Inflammatory macrophage treated with lipopolysaccharide for 1 hour (primary cell): ENCODE data around the gene CLN6.
"Not testable (repeated sequence)": the region's sequence is repeated elsewhere in the genome, so short reads cannot be mapped to it uniquely, and the experiment has no call there.

Experiments used
- DNase-seq, 2 donors: peaks; one replicate each; pipeline ENCODE4 v3.0.0-alpha.2; 2020 to 2022

CLN6 gene

DNA sequence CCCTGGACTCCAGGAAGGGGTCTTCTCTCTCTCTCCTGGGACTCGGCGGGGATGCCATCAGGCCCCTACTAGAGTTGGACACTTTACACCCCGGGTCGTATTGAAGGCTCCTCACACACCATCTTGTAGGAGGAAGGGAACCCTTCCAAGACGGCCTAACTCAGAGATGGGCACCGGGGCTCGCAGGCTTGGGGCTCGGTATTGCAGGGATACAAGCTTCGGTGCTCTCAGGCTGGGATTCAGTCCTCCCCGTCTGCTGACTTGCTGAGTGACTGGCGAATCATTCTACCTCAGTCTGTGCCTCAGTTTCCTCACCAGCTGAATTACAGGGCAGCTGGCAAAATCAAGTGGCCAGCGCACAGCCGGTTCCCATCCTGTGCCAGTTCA lies 24.0 kb downstream of the CLN6 start:
- no peak for DNase-seq

DNA sequence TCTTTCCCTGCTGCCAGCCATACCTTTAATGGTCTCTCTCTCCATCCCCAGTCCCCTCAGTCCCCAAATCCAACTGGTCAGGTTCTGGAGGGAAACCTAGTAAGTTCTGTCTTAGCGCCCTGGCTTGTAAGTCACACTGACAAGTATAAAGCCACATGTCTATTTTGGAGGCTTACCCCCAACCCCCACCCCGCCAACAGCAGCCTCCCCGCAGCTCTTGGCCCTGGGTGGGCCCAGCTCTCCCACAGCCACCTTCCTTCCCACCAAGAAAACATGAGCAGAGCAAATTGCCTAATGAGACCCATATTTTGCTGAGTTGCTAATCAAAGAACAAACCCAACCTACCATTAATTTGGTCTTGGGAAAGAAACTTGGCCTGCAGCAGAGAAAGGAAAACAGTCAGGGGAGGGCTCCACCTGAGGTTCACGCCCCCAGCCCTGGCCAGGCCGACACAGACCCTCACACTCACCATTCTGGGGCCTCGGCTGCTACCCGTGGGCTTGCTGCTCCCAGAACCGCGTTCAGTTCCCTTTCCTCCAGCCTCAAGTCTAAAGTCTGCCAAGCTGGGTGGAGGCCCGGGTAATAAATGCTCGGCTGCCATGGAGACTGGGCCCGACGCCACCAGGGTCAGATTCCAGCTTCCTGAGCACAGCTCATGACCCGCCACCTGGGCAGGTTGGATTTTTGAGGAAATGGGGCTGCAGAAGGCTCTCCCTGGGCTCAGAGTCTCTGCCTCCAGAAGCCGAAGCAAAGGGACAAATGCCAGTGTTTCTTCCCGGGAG lies 24.6 kb downstream of the CLN6 start, which contains the start of gene CALML4:
CALML4 (minus strand) TSS at position 557 of the 782 bp plus-strand sequence; CDS start at position 472, 85 bp downstream.
- peak; percentile 27 to 42 for DNase-seq

DNA sequence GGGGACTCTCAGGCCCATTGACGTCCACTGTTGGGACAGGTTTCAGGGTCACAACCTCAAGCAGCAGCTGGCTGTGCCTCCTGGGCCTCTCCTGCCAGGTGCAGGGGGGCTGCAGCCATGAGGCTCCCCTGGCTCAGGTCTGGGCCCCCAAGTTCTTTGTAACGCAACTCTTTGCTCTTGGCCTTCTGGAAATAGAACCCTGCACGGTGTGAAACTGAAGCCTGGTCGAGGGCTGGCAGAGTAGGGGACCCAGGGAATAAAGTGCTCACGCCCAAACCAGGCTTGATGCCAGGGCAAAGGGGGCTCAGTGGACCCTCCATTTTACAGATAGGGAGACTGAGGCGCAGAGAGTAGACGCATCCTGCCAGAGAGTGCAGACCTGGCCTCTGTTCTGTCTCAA lies 25.2 kb downstream of the CLN6 start:
- DNase-seq: no peak

DNA sequence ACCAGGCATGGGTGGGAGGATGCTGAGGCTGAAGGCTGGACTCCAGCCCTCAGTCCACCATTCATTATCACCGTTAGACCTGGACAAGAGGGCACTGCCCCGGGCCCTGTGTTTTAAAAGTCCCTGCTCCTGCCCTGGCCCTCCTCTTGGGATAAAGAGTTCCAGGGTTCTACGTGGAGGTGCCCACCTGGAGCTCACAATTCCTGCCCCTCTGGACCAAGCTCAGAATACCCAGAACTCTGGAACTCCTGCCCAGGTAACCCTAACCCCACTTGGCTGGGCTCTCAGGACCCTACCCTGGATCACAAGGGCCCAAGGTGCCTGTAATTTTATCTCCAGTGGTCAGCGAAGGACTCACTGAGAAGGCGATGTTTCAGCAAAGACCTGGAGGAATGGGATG lies 25.6 kb downstream of the CLN6 start:
- DNase-seq: no peak

DNA sequence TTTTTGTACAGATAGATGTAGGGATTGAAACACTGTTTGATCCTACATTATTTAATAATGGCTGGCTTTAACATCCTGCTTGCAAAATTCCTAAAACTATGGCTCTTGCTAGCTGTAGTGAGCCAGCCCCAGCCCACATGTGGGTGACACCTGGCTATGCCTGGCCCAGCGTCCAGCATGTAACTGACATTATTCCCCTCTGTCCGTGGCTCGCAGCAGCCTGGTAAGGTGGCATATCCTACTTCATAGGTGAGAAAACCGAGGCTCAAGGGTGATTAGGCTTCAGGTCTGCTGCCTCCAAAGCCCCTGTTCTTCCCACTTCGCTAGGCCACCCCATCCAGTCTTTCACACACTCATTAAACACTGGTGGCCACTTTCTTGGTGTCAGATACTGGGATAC lies 26.0 kb downstream of the CLN6 start:
- no peak for DNase-seq

DNA sequence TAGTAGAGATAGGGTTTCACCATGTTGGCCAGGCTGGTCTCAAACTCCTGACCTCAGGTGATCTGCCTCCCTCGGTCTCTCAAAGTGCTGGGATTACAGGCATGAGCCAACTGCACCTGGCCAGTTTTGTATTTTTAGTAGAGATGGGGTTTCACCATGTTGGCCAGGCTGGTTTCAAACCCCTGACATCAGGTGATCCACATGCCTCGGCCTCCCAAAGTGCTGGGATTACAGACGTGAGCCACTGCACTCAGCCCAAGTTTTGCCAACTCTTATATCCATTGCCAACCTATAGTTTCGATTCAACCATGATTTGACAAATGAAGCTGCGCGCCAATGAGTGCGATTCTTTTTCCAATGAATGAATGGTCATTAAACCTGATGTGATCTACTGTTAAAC lies 26.5 kb downstream of the CLN6 start:
- DNase-seq: not testable (repeated sequence)

DNA sequence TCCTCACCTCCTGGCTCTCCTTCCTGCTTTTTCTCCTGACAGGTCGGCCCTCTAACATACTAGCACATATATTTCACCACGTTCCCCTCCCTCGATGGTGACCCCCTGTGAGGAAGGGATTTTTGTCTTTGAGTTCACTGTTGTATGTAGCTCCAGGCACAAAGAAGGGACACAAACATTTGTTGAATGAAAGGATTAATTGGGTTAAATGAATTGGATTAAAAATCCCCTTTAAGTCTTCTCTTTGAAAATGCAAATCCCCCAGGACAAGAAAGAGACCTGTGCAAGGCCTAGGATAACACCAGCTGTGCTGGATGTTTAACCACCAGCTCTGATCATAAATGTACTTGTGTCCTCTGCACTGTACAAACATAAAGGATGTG lies 27.7 kb downstream of the CLN6 start:
- DNase-seq: no peak

DNA sequence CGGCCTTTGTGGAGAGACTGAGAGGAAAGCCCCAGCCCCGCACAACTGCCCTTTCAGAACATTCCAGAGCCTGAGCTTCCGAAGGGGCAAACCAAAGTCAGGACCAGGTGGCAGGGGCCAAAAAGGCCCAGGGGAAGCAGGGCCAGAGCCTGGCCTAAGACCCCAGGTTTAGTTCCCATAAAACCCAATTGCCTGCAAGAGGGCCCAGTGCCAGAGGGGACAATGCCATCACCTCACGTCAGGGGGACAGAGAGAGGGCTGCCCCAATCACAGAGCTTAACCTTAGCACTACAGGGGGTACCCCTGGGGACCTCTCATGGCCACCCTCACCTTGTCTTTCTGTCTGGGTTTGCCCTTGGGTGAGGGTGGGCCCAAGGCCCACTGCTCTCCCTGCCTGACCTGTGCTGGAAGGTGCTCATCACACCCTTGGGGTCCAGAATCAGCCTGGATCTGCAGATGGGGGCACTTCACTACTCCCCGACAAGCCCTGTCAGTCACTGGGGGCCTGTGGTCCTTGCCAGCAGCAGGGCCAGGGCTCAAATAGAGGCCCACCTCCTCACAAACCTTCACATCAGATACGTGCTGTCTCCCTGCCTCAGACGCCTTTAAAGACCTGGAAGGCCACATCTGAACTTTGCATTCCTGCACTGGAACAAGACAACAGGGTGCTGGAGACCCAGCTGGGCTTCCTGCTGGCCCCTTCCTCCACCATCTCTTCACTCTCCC lies 28.2 kb downstream of the CLN6 start:
- no peak for DNase-seq

DNA sequence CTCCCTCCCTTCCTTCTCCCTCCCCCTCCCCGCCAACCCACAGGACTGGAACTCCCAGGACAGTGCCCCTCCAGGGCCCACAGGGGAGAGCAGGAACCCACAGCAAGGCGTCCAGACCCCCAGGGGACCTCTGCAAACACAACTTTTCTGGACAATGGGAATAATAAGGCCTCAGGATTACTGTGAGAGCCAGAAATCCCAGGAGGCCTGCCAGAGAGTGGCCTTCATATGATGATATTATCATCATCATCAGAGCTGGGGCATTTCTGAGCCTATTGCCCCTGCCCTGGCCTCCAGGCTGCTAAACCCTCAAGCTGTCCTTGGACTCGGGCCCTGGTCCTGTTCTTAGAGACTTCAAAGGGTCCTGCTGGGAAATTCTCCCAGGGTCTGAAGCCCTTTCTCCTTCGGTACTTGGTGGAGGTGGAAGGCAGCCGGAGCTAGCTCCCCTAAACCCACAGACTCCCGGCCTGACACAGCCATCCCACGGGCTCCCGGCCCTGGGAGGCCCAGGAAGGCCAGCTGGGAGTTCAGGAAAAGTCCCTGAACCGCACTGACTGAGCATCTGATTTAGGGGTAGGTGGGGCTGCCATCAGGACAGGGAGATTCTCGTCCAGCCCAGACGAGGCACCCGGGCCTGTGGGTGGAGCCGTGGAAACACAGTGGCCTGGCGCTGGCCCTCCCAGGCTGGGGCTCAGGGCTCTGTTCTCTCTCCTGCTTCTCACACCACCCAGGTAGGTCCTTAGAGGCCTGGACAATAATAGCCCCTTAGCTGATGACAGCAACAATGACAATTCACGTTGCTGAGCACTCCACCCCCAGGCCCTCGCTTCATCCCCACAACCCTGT lies 29.3 kb downstream of the CLN6 start:
- DNase-seq: no peak

DNA sequence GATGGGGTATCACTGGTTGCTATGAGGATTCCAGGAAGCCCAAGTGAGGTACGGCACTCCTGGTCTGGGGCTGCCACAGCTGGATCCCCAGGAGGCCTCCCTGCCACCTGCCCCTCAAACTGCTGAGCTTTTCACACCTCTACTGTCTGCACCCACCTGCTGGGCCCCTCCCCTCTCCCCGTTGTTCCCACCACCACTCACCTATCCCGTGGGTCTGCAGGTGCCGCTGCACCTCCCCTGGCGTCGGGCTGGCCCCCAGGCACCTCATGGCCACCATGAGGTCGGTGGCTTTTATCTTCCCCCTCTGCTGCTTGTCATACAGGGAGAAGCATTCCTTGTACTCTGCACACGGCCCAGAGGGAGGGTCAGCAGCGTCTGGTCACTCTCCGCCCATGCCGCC lies 30.2 kb downstream of the CLN6 start:
- DNase-seq: no peak

DNA sequence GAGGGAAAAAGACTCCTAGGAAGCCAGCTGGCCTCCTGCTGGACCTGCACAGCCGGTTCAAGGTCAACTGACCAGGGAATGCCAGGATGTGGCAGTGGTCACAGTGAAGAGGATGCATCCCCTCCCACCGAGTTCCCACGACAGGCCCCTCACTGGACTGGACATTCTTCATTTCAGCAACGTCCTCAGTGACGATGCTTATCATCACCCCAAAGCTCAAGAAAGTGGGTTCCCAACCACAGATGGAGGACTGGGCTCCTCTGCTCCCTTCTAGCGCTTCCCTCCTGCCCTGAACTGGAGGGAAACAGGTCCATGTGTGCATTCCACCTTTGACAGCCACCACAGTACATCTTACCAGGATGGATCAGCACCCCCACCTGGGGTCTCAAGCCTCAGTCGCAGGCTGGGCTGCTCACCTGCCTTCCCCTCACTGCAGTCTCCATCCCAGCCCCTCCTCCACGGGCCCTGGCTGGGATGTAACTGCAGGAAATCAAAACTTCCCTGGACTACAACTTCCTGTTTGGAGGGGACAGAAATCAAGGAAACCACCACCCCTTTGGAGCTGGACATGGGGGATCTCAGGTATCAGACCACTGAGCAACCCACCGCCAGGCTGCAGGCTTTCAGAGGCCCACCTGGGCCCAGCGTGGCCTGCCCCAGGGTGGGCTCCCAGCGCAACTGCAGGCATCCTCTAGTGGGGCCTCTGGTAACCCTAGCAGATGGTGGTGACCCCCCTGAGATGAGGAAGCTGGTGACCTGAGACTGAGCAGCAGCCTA lies 31.7 kb downstream of the CLN6 start:
- DNase-seq: no peak

DNA sequence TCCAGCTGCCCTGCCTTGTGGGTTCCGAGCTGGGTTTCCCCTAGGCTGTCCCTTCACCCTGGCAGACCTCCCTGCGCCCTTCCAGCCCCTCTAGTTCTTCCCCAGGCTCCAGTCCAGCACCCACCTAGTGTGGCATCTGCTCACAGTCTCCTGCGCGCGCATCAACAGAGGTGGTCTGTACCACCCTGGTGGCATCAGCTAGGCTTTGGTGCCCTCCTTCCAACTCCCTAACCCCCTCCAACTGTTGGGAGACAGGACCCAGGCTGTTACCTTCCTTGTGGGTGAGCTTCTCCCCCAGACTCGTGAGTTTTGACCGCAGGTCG lies 32.4 kb downstream of the CLN6 start:
- DNase-seq: no peak

DNA sequence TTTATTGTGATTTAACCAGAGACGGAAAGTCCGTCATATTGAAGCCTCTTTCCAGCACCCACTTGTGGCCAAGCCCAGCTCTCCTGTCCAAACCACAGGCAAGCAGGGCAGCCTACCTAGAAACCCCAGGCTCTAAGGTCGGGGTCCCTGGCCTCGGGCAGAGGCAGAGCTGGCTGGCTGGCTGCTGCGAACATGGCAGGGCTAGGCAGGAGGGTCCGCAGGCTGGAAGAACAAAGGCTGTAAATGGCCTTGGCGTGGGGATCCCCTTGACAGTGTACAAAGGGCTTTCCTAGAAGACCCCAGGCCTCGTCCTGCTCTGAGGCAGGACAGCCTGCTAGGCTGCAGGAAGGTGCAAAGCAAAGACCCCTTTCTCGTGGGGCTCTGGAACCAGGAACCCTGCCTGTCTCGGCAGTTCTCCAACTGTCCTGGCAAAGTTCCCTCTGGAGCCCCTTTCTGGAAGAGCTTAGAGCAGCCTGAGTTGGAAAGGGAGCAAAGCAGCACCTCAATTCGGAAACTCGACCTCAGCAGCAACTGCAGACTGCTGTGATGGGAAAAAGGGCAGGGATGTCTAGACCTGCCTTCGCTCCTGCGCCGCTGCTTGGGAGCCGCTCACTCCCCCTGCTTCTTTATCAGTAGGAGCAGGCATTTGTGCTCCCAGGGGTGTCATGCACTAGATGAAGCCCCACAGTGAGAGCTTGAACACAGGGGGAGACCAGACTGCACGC lies 32.9 kb downstream of the CLN6 start:
- DNase-seq: no peak

DNA sequence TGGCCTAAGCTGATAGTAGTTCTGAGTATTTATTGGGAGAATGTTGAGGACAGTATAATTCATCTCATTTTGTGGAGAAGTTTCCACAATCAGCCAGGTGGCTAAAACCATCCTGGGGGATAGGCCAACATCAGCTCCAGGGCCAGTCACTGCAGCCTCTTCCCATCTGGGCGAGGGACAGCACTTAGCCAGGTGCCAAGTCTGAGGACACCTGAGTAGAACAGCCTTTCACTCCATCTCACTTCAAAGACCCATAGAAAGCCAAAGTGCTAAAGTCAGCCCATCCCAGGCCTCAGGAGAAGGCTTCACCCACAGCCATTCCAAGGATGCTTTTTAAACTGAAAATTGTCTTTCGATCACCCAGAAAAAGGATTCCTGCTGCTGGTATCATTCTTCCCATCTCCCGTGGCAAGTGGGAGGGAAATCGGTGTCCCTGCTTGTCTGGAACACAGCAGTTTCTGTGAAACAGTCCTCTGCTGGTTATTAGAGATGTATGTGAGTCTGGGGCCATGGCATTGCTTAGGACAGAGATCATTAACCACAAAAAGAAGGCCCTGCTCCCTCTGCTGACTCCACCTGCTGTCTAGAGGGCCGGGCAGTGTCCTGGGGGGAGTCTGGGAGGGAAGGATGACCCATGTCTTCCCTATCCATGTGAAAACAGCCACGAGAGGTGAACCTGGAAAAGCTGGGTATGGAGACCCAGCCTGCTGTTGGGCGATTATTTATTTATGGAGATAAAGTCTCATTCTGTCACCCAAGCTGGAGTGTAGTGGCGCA lies 34.0 kb downstream of the CLN6 start:
- no peak for DNase-seq

DNA sequence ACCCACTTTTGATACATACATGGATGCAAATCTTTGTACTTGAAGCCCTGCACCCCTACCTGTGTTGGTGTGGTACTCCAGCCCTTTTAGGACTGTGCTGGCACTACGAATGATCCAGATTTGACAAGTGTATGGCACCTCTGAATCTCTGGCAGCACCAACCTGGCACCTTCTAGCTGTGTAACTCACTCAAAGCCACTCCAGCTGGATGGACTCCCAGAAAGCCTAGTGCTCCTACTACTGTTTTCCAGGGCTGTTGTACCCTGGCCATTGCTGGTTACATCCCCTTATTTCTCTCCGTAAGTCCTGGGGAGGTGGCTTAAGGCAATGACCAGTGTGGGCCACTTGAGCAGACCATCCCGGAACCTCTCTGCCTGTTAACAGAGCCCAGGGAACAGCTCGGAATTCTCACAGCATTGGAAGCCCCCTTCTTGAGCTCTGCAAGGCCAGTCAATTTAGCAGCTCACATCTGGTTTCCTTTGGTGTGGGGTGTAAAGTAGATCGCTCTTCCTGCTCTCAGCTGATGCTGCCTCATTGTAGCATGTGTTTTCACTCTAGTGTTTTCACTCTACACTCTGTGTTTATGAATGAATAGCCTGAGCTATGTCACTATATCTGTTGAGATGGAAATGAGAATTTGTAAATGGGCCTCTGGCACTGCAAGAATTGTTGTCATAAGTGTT lies 36.6 kb downstream of the CLN6 start:
- DNase-seq: no peak

DNA sequence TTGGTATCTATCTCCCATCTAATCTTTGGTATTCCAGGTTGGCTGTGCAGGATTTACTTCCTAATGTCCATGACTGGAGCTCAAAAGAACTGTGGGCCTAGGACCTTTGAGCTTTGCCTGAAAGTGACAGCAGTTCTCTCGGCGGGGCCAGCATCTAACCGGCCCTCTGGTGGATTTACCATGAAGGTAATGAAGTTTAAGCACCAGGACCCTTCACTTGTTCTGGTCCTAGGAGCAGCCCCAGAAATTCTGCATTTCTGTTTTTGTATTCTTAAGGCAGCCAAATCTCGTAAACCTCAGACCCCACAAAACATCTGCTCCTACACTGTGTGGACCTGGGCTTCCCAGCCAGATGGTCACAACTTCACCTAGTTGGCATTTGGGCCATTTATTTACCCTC lies 37.4 kb downstream of the CLN6 start:
- no peak for DNase-seq

DNA sequence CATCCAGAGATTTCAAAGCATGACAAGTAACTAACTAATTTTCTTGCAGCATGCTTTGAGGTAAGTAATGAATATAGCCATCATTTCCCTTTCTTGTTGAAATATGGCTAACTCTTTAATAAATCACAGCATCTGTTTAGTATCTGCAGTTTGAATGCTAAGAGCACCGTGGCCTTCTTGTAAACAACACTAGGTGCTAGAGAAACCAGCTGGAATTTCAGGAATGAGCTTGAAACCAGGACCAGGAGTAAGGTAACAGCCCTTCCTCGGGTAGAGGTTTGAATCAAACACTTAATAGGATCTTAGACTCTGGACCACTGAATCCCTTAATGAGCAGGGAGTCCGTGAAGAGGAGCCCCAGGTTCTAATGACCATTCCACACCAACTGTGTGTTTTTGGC lies 38.0 kb downstream of the CLN6 start:
- no peak for DNase-seq

DNA sequence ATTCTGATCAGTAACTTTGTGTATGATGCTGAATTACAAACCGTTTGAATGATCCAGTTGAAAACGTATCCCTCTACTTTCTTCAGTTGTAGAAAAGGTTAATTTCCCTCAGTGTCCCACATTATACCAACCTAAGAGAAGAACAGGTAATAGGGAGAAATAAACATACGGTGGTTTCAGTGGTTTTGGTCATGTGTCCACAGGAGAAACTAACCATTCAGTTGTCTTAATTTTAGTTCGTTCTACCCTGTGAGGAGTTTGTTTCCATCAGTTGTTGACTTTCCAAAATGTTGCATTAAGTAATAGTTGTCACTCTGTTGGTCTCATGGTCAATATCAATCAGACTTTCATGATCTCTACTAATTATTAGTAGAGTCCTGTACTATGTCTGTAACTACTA lies 39.5 kb downstream of the CLN6 start:
- DNase-seq: no peak

DNA sequence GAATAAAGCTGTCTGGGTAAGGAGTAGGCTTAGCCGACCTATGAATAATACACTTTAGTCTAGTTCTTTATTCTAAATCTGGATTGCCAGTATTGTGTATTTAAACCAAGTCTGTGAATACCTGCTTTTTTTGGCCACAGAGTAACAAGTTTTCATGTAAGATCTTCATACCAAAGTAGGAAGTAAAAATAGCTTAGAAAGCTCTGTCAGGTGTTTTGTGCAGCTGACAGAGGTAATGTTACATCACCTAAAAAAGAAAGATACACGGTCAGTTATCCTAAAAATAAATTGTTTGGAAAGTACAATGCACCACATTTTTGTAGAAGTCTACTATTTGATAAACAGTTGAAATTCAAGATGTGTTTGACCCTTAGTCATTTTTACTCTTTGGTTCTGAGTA lies 40.9 kb downstream of the CLN6 start:
- no peak for DNase-seq

DNA sequence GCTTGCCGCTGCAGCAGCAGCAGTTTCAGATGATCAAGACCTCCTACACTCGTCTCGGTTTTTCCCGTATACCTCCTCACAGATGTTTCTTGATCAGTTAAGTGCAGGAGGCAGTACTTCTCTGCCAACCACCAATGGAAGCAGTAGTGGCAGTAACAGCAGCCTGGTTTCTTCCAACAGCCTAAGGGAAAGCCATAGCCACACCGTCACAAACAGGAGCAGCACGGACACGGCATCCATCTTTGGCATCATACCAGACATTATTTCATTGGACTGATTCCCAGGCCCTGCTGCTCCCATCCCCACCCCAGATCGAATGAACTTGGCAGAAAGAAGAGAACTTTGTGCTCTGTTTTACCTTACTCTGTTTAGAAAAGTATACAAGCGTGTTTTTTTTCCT lies 42.0 kb downstream of the CLN6 start:
- no peak for DNase-seq
